ENCODE results near the gene ACP3.
A peak's percentile ranks its signal among the peaks of the same experiment; 100 is the strongest.
"Not testable (repeated sequence)": the region's sequence is repeated elsewhere in the genome, so short reads cannot be mapped to it uniquely, and the experiment has no call there.

The ACP3 gene

GRCh38 chr3:132368962-132369361, 51.8 kb downstream of the ACP3 start:
- no peak for DNase-seq

- not testable (repeated sequence) for DNase-seq
These were observed 59.7 kb downstream of the ACP3 start for GRCh38 chr3:132376945-132377354.

GRCh38 chr3:132378048-132378762, 61.0 kb downstream of the ACP3 start:
- no peak for DNase-seq

GRCh38 chr3:132378846-132379245, 61.6 kb downstream of the ACP3 start:
- no peak for DNase-seq

GRCh38 chr3:132380920-132381319, 63.7 kb downstream of the ACP3 start:
- DNase-seq = peak in 1 of 2 experiments; percentile 6

GRCh38 chr3:132381348-132381944, 64.2 kb downstream of the ACP3 start:
- no peak for DNase-seq

- peak; percentile 91 to 92 for DNase-seq
These were observed 65.1 kb downstream of the ACP3 start for GRCh38 chr3:132382267-132382666.

GRCh38 chr3:132382688-132383194, 65.5 kb downstream of the ACP3 start:
- peak in 1 of 2 experiments; percentile 48 for DNase-seq

GRCh38 chr3:132386259-132386658, 69.1 kb downstream of the ACP3 start:
- no peak for DNase-seq

GRCh38 chr3:132392675-132393074, 75.5 kb downstream of the ACP3 start:
- not testable (repeated sequence) for DNase-seq

GRCh38 chr3:132394320-132394719, 77.1 kb downstream of the ACP3 start:
- no peak for DNase-seq

- no peak for DNase-seq
These were observed 77.9 kb downstream of the ACP3 start for GRCh38 chr3:132395126-132395525.

- no peak for DNase-seq
These were observed 79.0 kb downstream of the ACP3 start for GRCh38 chr3:132396255-132396654.

GRCh38 chr3:132396776-132397175, 79.6 kb downstream of the ACP3 start:
- DNase-seq = not testable (repeated sequence)

GRCh38 chr3:132399054-132399929, 82.1 kb downstream of the ACP3 start:
- DNase-seq = peak in 1 of 2 experiments; percentile 71

GRCh38 chr3:132401255-132401654, 84.0 kb downstream of the ACP3 start:
- no peak for DNase-seq

- DNase-seq = no peak
These were observed 87.1 kb downstream of the ACP3 start for GRCh38 chr3:132404276-132404675.

GRCh38 chr3:132405188-132405587, 88.0 kb downstream of the ACP3 start:
- no peak for DNase-seq

- DNase-seq = peak in 1 of 2 experiments; percentile 11
These were observed 88.5 kb downstream of the ACP3 start for GRCh38 chr3:132405609-132406299.

- no peak for DNase-seq
These were observed 89.4 kb downstream of the ACP3 start for GRCh38 chr3:132406587-132406986.

- DNase-seq = no peak
These were observed 89.8 kb downstream of the ACP3 start for GRCh38 chr3:132407025-132407424.
